Bladder microvascular endothelial cell (primary cell): ENCODE results near the gene TPRA1. TPM values are rescaled to one million over a fixed set of nuclear protein-coding genes. Genes with fewer than 3 reads are reported as not detected.

Source experiments
- total RNA-seq: library from RNA; depleted of rRNA; stranded (reverse); fragments of >200 nt; gene quantifications from 2 replicates; pipeline ENCODE4 v1.2.3, GENCODE V29; 2014

Gene TPRA1
- 28.5 and 35.9 TPM in 2 replicates for total RNA-seq

GRCh38 chr3:127590593-127591465, at the start of gene TPRA1:
TSS of gene TPRA1 (minus strand) at chr3:127590733. CDS start at chr3:127580146, 10,587 bp downstream.

GRCh38 chr3:127628788-127629466, 38.4 kb upstream of the TPRA1 start, which contains the start of gene PODXL2:
TSS of gene PODXL2 (plus strand) at chr3:127629185. CDS start at chr3:127629220, 35 bp downstream.

Other genes with a start within 250 kb of the TPRA1 start
- gene MCM2, start 7.7 kb upstream of the TPRA1 start, total RNA-seq = 70.4 and 87.2 TPM in 2 replicates
- 1.1 and 5.3 TPM in 2 replicates for gene PODXL2, start 38.5 kb upstream of the TPRA1 start, total RNA-seq
- gene ABTB1, start 82.2 kb upstream of the TPRA1 start, total RNA-seq = 9.3 and 11.8 TPM in 2 replicates
- 39.5 and 77.6 TPM in 2 replicates for gene MGLL, start 231.8 kb upstream of the TPRA1 start, total RNA-seq